Loucy (cell line): ENCODE results near the gene GOSR1.

ENCODE experiments used
- CTCF ChIP-seq: fragments of 200-600 bp; sonication (generic); conservative IDR thresholded peaks from 2 replicates; pipeline ENCODE4 v1.5.1; 2014; ENCODE audit warnings: mild to moderate bottlenecking, antibody characterized with exemption, low read length
- EZH2phosphoT487 ChIP-seq: fragments of 200-600 bp; IDR thresholded peaks from 2 replicates; pipeline ENCODE4 v1.6.1; 2018; ENCODE audit warnings: antibody characterized with exemption, mild to moderate bottlenecking, moderate library complexity, borderline replicate concordance

- TF ChIP-seq CTCF (no peak), EZH2phosphoT487 (no peak)
Observed at GRCh38 chr17:30558686-30559545, 81.7 kb downstream of the GOSR1 start.
